ENCODE results near the gene TMEM63C.
A peak's percentile ranks its signal among the peaks of the same experiment; 100 is the strongest.

Gene TMEM63C

DNA sequence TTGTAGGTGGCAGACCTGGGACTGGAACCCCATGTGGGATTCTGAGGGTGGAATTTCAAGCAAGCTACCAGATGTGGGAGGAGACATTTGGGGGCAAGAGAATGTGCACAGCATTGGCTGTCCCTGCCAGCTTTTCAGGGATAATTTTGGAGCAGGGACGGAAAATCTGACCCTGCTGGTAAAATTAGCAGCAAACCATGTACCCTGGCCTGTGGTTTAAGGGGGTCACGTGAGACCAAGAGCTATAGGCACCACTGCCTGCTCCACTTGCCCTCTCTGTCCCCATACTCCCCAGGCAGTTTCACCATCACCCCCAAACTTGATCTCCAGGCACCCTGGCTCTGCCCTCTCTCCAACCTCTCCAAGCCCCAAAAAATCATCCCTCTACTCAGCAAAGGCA, 26.5 kb upstream of the TMEM63C start:
- no peak for DNase-seq

DNA sequence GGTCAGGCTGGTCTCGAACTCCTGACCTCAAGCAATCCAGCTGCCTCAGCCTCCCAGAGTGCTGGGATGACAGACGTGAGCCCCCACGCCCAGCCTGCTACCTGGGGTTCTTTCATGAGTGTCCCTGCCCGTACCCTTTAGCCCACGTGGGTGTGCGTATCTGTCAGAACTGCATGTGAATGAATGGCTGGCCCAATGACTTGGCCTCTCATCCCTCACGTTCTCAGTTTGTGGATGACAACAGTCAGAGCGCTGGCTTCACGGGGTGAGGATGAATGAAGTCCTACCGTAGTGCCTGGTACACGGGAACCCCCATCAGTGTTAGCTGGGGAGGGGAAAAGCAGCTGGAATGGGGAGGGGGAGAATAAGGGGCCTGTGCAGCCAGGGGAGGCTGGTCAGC, 23.9 kb upstream of the TMEM63C start:
- no peak for DNase-seq

DNA sequence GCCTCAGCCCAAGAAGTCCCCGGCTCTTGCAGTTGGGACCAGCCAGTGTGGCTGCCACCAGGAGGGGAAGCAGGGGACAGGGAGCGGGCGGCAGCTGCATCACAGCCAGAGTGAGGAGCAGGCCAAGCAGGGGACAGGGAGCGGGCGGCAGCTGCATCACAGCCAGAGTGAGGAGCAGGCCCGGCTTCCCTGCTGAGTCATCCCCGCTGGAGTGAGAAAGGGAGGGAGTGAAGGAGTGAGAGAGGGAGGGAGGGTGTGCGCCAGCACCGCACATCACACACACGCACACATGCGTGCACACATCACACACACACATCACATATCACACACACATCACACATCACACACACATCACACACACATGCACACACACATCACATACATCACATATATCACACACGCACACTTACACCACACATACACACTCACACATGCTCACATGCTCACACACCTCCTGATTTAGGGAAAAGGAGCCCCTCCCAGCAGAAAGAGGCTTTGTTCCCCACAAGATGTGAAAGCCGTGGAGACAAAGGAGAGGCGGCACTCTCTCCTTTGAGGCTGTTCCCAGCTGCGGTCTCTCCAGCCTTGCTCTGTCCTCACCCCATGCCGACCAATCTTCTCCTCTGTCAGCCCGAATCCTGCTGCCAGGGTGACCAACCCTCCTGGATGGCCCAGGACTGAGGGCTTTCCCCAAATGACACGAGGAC, 23.3 kb upstream of the TMEM63C start:
- no peak for DNase-seq

DNA sequence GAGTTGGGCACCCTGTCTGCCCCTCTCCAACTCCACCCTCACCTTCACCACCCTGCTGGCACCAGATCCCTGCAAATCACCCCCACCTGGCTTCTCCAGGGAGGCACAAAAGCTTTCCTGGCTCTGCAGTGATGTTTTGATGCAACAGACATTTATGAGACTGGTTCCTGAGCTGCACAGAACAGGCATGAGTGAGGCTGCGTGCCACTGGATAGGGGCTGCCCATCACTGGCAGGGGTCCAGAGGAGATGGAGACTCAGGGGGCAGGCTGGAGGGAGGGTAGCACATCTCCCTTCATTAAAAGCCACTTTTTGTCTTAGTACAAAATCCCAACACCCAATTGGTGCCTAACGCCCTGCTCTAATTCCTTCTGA, 22.7 kb upstream of the TMEM63C start:
- DNase-seq = no peak

DNA sequence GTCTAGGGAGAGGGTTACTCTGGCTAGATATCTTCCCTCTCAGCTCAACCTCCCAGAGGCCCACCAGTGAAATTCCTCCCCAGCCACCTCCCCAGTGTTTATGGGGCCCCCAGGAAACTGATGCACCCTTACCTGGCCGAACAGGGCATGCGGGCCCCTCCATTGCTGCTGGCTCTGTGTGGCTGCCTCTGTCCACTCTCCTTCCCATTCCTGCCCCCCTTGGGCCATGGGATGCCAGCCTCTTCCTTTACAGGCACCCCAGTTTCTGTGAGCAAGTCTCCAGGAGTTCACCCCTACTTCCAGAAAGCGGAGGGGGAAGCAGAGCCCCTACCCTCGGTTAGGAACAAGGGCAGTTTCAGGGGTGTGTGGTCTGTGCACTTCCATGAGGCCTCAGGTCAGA, 20.6 kb upstream of the TMEM63C start:
- DNase-seq = no peak

DNA sequence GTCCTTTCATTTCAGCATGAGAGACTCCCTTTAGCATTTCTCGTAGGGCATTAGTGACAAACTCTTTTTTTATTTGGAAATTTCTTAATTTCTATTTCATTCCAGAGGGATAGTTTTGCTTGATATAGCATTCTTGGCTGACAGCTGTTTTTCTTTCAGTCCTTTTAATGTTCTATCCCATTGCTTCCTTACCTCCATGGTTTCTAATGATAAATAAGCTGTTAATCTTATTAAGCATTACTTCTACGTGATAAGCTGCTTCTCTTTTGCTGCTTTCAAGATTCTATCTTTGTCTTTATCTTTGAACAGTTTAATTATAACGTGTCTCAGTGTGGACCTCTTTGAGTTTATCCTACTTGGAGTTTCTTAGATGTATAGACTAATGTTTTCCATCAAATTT, 11.6 kb upstream of the TMEM63C start:
- DNase-seq = no peak

DNA sequence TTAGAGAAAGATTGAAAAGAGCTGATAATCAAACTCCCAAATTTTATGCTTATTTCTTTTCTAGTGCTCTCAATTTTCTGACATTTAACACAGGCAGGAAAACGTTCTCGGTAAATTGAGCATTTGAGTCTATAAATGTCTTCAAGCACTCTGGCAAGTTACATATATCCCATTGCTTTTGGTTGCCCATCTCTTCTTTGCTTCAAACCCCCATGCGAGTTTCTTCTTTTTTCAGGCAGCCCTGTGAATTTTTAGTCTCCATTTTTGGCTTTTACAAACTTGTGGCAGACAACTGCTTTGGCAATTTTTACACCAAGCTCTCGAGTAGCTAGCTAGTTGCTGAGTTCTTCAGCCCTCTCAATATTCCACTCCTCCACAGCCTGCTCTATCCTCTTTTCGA, 8.7 kb upstream of the TMEM63C start:
- DNase-seq = no peak

DNA sequence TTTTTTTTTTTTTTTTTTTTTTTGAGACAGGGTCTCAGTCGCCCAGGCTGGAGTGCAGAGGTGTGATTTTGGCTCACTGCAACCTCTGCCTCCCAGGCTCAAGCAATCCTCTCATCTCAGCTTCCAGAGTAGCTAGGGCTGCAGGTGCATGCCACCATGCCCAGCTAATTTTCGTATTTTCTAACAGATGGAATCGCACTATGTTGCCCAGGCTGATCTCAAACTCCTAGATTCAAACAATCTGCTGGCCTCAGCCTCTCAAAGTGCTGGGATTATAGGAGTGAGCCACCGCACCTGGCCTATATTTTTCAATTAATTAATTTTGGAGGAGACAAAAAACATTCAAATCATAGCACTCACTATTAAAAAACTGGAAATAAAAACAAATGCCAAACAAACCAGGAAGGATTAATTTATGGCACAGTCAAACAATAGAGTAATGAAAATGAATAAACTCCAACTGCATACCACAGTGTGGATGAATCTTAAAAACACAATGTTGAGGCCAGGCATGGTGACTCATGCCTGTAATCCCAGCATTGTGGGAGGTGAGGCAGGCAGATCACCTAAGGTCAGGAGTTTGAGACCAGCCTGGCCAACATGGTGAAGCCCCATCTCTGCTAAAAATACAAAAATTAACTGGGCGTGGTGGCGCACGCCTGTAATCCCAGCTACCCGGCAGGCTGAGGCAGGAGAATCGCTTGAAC, 7.5 kb upstream of the TMEM63C start:
- DNase-seq = peak; percentile 50 to 72

DNA sequence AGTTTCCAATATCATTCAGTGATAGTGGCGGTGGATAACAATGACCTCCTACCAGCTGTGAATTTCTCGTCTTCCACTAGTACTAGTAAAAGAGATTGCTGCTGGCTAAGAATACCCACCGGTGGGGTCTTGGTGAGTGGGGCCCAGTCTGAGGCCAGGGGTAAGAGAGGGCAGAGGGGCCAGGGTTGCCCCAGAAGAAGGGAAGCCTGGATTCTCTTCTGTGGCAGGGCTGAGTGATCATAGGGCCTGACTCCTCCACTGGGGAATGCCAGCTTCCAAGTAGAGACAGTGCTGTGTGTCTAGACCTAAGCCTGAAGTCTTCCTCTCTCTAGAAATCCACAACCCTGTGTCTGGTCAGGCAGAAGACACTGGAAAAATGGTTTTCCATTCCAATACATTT, 5.8 kb upstream of the TMEM63C start:
- no peak for DNase-seq

DNA sequence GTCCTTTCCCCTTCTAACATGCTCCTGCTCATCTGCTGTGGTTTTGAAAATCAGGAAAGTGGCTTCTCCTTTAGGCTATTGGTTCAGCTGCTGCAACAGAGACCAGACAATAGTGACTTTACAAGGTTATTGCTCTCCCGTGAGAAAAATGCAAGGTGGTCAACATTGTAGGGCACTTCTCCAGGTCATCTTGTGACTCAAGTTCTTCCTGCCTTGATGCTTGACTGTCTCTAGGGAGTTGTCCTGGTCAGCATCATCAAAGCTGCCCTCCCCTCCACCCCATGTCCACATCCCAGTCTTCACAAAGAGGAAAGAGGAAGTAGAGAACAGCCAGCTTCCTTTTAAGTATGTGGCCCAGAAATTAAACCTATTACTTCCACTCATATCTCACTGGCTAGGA, 3.9 kb upstream of the TMEM63C start:
- DNase-seq = no peak

DNA sequence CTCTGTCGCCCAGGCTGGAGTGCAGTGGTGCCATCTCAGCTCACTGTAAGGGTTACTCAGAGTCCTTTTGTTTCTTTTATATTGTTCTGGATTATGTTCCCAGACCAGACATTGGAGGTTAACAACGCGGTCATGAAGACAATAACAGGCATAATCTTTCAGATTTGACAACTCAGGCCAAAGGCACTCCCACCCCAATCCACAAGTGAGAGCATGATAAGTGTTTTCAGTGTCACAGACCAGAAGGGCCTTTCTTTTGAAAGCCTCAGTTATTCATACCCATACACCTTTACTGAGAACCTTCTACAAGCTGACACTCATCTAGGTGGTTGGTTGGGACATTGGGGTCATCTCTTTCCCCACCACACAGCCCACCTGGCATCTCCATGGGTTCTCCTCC, 2.9 kb upstream of the TMEM63C start:
- no peak for DNase-seq

DNA sequence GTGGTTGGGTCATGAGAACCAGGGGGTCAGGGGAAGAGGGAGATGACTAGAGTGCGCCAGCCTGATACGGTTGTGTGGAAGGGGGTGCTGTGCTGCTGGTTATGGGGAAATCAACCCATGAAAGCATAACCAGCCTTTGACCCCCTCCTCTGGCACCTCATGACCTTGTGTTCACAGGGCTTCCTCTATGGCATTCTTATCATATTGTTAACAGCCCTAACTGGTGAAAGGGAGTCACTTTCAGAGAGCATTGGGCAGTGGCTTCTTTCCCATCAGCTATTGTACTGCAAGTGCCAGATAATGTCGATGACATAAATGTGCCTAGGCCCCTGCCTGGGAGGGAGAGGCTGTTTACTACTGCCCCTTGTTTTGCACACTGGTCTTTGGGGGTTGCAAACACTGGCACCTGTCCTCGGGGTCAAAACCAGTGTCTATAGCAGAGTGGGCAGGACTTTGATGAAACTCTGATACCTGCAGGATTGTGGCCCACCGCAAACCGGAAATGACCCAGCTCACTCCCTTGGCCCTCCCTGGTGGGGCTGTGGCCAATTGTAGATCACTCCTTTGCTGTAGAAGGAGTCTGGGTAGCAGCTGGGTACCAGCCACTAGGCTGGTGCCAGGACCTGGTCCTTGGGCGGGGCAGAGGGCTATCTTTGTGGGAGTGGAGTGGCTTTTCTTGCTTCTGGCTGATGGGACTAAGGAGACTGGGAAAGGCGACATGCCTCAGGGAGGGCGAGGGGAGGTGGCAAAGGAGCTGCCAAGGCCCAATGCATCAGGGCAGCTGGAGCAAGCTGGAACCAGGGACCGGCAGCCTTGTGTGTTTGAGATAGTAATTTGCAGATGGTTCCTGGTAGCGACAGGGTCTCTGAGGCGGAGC, 634 bp upstream of the TMEM63C start:
- DNase-seq = no peak

DNA sequence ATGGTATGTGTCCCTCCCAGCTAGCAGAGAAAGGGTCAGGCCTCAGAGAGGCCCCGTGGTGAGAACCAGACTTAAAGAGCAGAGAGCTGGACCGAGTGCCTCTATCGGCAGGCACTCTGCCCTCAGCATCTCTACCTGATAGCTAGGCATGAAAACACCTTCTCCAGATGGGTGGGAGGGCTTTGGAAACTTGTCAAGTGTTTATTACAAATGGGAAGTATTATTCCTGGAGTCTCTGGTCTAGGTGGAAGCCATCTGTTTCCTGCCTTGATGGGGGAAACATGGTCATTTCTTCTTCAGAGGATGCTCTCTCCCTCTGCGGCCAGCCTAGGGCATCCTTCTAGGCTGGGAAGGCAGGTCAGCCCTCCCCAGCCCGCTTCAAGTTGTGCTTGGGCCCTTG, 2.3 kb downstream of the TMEM63C start:
- peak; percentile 40 to 83 for DNase-seq

DNA sequence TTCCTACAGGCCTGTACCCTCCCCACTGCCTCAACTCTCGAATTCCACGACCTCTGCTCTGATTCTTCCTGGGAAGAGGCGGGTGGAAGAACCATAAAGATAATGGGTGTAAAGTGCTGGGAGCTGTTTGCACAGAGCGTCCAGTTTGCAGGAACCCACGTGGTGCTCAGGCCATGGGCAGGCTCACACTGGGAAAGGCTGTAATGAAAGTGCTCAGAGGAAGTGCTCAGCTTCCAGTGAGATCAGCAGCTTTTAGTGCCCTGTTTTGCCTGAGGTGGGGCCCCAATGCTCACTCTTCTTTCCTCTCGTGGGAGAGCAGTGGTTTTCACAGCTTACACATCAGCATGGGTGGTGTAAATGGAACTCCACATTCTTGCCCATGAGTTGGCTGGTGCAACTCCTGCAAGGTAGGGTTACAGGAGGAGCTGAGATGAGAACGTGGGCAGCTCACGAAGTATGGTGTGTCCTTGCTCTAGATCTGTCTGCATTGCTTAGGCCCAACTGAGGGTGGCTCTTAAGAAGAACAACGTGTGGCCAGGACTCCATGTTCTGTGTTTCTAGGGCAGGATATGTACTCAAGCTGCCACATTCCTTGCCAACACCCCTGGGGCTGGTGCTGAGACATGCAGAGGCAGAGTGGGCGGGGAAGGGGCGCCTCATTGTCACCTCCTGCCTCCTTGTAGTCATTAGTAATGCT, 2.9 kb downstream of the TMEM63C start:
- no peak for DNase-seq

DNA sequence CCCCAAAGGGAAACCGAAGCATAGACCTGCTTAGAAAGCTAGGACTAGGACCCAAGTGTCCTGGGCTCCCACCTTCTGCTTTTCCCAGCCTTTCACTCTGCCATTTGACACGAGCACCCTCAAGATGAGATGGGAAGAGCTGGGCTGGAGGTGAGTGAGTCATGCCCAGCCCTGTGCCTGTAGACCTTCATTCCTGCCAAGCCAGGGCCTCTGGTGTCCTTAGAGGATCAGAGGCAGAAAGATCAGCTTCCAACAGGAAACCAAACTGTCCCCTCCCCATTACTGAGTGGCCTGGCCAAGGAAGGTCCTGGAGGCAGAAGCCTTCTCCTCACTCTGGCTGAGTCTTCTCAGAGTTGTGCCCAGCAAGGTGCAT, 3.5 kb downstream of the TMEM63C start:
- no peak for DNase-seq

DNA sequence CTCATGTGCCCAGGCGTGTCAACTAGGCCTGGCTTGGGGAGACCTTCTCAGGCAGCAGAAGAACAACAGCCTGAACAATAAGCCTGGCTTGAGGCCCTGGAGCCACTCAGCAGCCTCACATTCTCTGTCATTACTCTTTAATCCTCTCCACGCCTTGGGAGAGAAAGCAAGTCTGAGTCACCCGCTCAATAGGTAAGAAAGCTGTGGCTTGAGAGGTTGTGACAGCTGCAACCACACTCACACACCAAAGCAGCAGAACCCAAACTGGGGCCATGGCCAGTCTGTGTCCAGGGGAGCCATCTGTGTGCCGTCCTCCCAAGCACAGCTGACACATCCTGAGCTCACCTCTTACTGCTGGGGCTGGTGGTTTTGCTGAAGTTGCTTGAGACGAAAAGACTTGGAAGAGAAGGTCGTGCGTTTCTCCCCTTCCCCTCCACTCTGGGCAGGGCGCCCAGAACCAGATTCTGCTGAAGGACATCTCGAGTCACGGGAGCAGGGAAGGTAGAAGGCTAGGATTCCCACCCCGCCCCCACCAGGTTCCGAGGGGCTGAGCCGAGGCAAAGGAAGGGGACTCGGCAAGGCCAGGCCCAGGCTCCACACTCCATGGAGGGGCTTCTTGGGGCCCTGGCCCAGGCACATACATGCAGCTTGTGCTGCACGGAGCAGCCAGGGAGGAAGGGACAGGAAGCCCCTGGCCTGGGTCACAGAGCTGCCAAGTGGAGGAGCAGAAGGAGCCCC, 5.5 kb downstream of the TMEM63C start:
- no peak for DNase-seq

DNA sequence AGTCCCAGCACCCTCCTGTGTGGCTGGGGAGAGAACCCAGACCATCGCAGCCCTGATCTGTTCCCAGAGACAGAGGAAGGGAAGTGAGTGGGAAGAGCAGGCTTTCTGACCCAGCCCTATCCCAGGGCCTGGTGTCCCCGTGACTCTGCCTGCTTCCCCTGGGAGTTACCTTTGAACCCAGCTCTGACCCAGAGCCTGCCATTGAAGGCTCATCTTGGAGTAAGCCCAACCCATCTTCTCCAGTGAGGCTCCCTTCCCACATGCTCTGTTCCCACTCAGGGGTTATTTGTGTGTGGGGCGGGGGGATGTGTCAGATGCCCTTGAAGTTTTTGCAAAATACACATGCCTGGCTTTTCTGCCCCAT, 6.0 kb downstream of the TMEM63C start:
- DNase-seq = no peak

DNA sequence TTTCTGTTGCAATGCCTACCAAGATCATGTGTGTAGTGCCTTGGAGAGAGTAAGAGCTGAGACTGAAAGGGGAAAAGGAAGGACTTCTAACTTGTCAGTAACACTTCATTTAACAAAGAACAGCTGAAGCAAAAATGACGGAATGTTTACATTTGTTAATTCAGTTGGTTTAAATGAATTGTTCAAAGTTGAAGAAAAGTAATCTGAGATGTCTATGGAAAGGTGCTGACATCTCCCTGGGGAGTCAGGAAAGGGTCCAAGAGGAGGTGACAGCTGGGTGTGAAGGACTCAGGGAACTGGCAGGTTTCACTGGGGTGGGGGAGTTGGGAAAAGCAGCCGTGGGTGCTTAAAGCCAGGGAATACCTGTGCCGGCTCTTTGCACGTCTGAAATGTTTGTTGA, 7.9 kb downstream of the TMEM63C start:
- no peak for DNase-seq

DNA sequence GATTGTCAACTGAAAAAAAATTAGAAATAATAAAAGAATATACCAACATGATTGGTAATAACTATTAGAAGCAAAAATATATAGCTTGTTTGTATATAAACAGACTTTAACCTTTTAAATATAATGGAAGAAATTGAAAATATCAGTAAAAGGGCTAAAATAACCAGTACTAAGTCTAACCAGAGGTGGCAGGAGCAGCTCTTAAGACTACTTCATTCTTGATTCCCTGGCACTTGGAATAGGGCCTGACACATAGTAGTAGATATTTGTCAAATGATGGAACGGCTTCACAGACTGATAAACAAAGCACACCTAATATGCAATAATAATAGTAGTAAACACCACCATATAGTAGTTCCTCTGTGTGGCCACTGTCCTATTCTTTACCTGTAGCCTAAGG, 9.4 kb downstream of the TMEM63C start:
- DNase-seq = no peak

DNA sequence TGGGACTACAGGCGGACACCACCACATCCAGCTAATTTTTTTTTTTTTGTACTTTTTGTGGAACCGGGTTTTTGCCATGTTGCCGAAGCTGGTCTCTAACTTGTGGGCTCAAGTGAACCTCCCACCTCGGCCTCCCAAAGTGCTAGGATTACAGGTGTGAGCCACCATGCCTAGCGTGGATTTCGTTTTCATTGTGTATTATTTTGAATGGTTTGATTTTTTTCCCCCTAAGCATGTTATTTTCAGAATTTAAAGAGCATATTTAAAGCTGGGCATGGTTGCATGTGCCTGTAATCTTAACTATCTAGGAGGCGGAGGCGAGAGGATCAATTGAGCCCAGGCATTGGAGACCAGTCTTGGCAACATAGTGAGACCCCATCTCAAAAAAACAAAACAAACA, 13.1 kb downstream of the TMEM63C start:
- no peak for DNase-seq

DNA sequence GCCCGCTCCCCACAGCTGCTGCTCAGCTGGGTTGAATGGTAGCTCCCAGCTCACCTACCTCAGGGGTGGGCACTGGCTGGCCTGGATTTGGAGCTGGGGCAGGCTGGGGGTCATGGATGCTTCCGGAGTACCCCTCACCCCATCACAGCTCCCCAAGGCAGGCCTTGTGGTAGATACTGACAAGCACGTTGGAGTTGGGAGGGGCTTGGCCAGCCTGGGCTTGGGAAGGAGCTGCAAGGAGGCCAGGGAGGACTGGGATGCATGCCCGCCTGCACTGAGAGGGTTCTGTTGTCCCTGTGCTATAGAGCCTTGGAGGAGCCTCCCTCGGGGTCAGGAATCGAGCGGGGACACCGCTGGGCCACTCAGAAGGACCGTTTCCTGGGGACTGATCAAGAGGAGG, 14.2 kb downstream of the TMEM63C start:
- DNase-seq = no peak

DNA sequence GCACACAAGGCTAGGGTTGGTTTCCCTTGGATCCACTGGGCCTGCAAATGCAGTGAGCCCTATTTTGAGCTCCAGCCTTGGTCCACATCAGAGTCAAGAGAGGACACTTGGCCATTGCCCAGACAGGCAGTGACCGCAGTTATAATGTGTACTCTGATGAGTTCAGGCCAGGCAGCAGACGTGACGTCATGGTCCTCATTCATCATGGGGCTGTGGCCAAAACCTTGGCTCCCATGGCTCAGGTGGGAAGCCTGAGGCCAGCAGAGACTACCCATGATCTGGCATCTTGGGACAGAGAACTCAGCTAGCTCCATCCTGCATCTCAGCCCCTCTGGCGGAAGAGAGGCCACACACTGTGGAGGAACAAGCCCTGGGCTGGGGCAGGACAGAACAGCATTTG, 16.4 kb downstream of the TMEM63C start:
- DNase-seq = no peak

DNA sequence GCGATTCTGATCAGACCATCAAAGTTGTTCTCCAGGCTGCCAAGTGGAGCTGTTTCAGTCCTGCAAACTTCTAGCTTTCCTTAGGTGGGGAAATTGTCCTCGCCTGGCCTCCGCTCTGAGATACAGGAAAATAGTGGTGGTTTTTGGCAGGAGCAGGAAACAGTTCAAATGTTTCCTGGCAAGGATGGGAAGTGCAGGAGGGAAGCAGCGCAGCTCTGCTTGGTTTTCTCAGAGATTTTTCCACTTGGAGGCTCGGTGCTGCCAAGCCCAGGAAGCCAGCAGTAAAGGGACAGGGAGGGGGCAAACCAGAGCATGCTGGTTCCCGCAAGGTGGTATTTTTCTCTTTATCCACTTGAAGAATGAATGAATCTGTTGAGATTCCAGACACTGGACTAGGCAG, 17.0 kb downstream of the TMEM63C start:
- DNase-seq = peak; percentile 45 to 77
